Stimulated activated effector memory CD8-positive, alpha-beta T cell treated with anti-CD3 and anti-CD28 coated beads, Interleukin-12 subunit alpha, Interleukin-12 subunit beta, amount 100 ng/mL, for 72 hours (primary cell): ENCODE results near the gene IGFBP4.

Experiments used
- ATAC-seq: fragments of 150-1000 bp; cut with Tn5 transposase; 2 replicates; pipeline ENCODE4 v1.10.0; 2021
- DNase-seq, 2 donors: peaks; one replicate each; pipeline ENCODE4 v3.0.0; 2021 to 2022; ENCODE audit warnings: low spot score in 2 of 2
- H3K27ac Mint-ChIP-seq: one replicate; pipeline ENCODE4 v1.8.0; 2022; ENCODE audit warnings: mild to moderate bottlenecking, mixed read lengths
- H3K36me3 Mint-ChIP-seq: one replicate; pipeline ENCODE4 v1.8.0; 2022; ENCODE audit warnings: mild to moderate bottlenecking, mixed read lengths
- H3K4me1 Mint-ChIP-seq: one replicate; pipeline ENCODE4 v1.8.0; 2022; ENCODE audit warnings: mixed read lengths
- H3K4me3 Mint-ChIP-seq: one replicate; pipeline ENCODE4 v1.8.0; 2022; ENCODE audit warnings: mild to moderate bottlenecking, mixed read lengths
- H3K9me3 Mint-ChIP-seq: one replicate; pipeline ENCODE4 v1.8.0; 2022; ENCODE audit warnings: mixed read lengths

IGFBP4 gene

GRCh38 chr17:40497695-40498094, 54.4 kb downstream of the IGFBP4 start:
- DNase-seq (no peak), ATAC-seq (no peak)
- Mint-ChIP-seq H3K4me1 (peaks cover 17% of the 10 kb centered on the region), H3K27ac (peak overlapping the region; percentile 77), H3K9me3 (no peaks in the 10 kb centered on the region), H3K36me3 (no peaks in the 10 kb centered on the region), H3K4me3 (no peak overlapping the region)

- ATAC-seq (no peak), DNase-seq (no peak)
- no peak overlapping the region for H3K4me3 Mint-ChIP-seq
- no peaks in the 10 kb centered on the region for H3K36me3 Mint-ChIP-seq
- peaks cover 18% of the 10 kb centered on the region for H3K4me1 Mint-ChIP-seq
- peak overlapping the region; percentile 77 for H3K27ac Mint-ChIP-seq
- no peaks in the 10 kb centered on the region for H3K9me3 Mint-ChIP-seq
These were observed 55.2 kb downstream of the IGFBP4 start for GRCh38 chr17:40498281-40499084.

- Mint-ChIP-seq H3K9me3 (no peaks in the 10 kb centered on the region), H3K4me1 (peaks cover 18% of the 10 kb centered on the region), H3K4me3 (no peak overlapping the region), H3K27ac (no peak overlapping the region), H3K36me3 (no peaks in the 10 kb centered on the region)
- DNase-seq (no peak), ATAC-seq (no peak)
These were observed 56.4 kb downstream of the IGFBP4 start for GRCh38 chr17:40499551-40500189.

- no peak overlapping the region for H3K27ac Mint-ChIP-seq
These were observed 56.9 kb downstream of the IGFBP4 start for GRCh38 chr17:40500190-40500589.

GRCh38 chr17:40500709-40501108, 57.5 kb downstream of the IGFBP4 start:
- Mint-ChIP-seq H3K4me1 (peaks cover 18% of the 10 kb centered on the region), H3K27ac (no peak overlapping the region), H3K4me3 (no peak overlapping the region), H3K36me3 (no peaks in the 10 kb centered on the region), H3K9me3 (no peaks in the 10 kb centered on the region)
- ATAC-seq (no peak), DNase-seq (no peak)

More at GRCh38 chr17:40500190-40500589, 56.9 kb downstream of the IGFBP4 start:
- DNase-seq (no peak), ATAC-seq (no peak)
- Mint-ChIP-seq H3K36me3 (no peaks in the 10 kb centered on the region), H3K4me1 (peaks cover 18% of the 10 kb centered on the region), H3K9me3 (no peaks in the 10 kb centered on the region), H3K4me3 (no peak overlapping the region)

- Mint-ChIP-seq H3K27ac (peak within 1 kb of the TSS; percentile 78), H3K4me1 (peaks cover 24% of the 10 kb centered on the region), H3K4me3 (no peak within 1 kb of the TSS), H3K9me3 (no peaks in the 10 kb centered on the region), H3K36me3 (no peaks in the 10 kb centered on the region)
- no peak for ATAC-seq
- DNase-seq = no peak
These were observed 58.3 kb downstream of the IGFBP4 start, which contains the start of gene TNS4 for GRCh38 chr17:40501499-40501911. TSS of gene TNS4 (minus strand) at chr17:40501623. CDS start at chr17:40496425, 5,198 bp downstream.

- H3K36me3 Mint-ChIP-seq = no peaks in the 10 kb centered on the region
These were observed 59.5 kb downstream of the IGFBP4 start for GRCh38 chr17:40502716-40503115.

GRCh38 chr17:40503154-40503553, 59.9 kb downstream of the IGFBP4 start:
- ATAC-seq = no peak
- Mint-ChIP-seq H3K4me1 (peaks cover 19% of the 10 kb centered on the region), H3K4me3 (no peak overlapping the region), H3K27ac (no peak overlapping the region), H3K36me3 (no peaks in the 10 kb centered on the region), H3K9me3 (no peaks in the 10 kb centered on the region)
- no peak for DNase-seq

More at GRCh38 chr17:40502716-40503115, 59.5 kb downstream of the IGFBP4 start:
- peaks cover 19% of the 10 kb centered on the region for H3K4me1 Mint-ChIP-seq
- H3K9me3 Mint-ChIP-seq = no peaks in the 10 kb centered on the region
- peak overlapping the region; percentile 78 for H3K27ac Mint-ChIP-seq
- ATAC-seq = no peak
- no peak for DNase-seq
- no peak overlapping the region for H3K4me3 Mint-ChIP-seq

- DNase-seq (no peak), ATAC-seq (no peak)
- Mint-ChIP-seq H3K4me1 (peaks cover 17% of the 10 kb centered on the region), H3K36me3 (no peaks in the 10 kb centered on the region), H3K4me3 (no peak overlapping the region), H3K9me3 (no peaks in the 10 kb centered on the region), H3K27ac (peak overlapping the region; percentile 48)
These were observed 63.5 kb downstream of the IGFBP4 start for GRCh38 chr17:40506786-40507185.
